OCI-LY7 (cell line): ENCODE results near the gene ECSIT. TPM values are rescaled to one million over a fixed set of nuclear protein-coding genes. Genes with fewer than 3 reads are reported as not detected.

ENCODE experiments used
- BruUV-seq: library from RNA; stranded (reverse); fragments of 400-500 nt; replicated peaks from 2 replicates; lab custom pipeline; 2021; lab: Mats Ljungman, UMichigan
- CTCF ChIA-PET: fragments of 300-600 bp; sonication (Branson Sonifier 250); formaldehyde crosslinking; loops from one replicate; lab custom pipeline; 2022; ENCODE audit warnings: antibody characterized with exemption; ENCODE audit not compliant: unreplicated experiment; lab: Charles Lee
- POLR2A ChIA-PET: fragments of 300-600 bp; sonication (Branson Sonifier 250); formaldehyde crosslinking; loops from one replicate; lab custom pipeline; 2022; ENCODE audit warnings: antibody characterized with exemption; lab: Charles Lee
- DNase-seq: peaks from one replicate; pipeline ENCODE4 v3.0.0-alpha.2; 2015; ENCODE audit warnings: low spot score
- H2AFZ ChIP-seq: fragments of 200-600 bp; sonication (generic), shearing (Covaris generic); 2 replicates; pipeline ENCODE4 v1.6.1; 2014; ENCODE audit warnings: mild to moderate bottlenecking, antibody characterized with exemption, low read length, moderate library complexity
- H3K27ac ChIP-seq: fragments of 200-600 bp; sonication (generic); 2 replicates; pipeline ENCODE4 v1.5.1; 2014; ENCODE audit warnings: mixed run types, low read depth, mild to moderate bottlenecking, moderate library complexity, low read length, inconsistent platforms; ENCODE audit not compliant: poor library complexity, severe bottlenecking
- H3K36me3 ChIP-seq: fragments of 200-600 bp; sonication (generic); 2 replicates; pipeline ENCODE4 v1.6.1; 2014; ENCODE audit warnings: mild to moderate bottlenecking, antibody characterized with exemption, low read length, moderate library complexity, mixed read lengths; ENCODE audit not compliant: insufficient read depth
- H3K4me1 ChIP-seq: fragments of 200-600 bp; sonication (generic); 2 replicates; pipeline ENCODE4 v1.5.1; 2014; ENCODE audit warnings: mild to moderate bottlenecking, low read length; ENCODE audit not compliant: insufficient read depth, poor library complexity, severe bottlenecking
- H3K4me2 ChIP-seq: fragments of 200-600 bp; sonication (generic); 2 replicates; pipeline ENCODE4 v1.6.1; 2014; ENCODE audit warnings: mild to moderate bottlenecking, low read length
- H3K4me3 ChIP-seq: fragments of 200-600 bp; sonication (generic); 2 replicates; pipeline ENCODE4 v1.5.1; 2014; ENCODE audit warnings: mild to moderate bottlenecking, low read depth, low read length; ENCODE audit not compliant: poor library complexity, severe bottlenecking
- H3K79me2 ChIP-seq: fragments of 200-600 bp; sonication (generic); 2 replicates; pipeline ENCODE4 v1.6.1; 2016; ENCODE audit warnings: low read depth, mild to moderate bottlenecking, low read length, moderate library complexity, mixed read lengths; ENCODE audit not compliant: insufficient read depth
- H3K9me2 ChIP-seq: fragments of 200-600 bp; sonication (generic); 2 replicates; pipeline ENCODE4 v1.6.1; 2016; ENCODE audit warnings: mild to moderate bottlenecking, low read length, mixed read lengths; ENCODE audit not compliant: insufficient read depth
- H3K9me3 ChIP-seq: fragments of 200-600 bp; sonication (generic); 2 replicates; pipeline ENCODE4 v1.6.1; 2014; ENCODE audit warnings: mild to moderate bottlenecking, mixed run types, low read length, mixed read lengths
- H4K20me1 ChIP-seq: fragments of 200-600 bp; sonication (generic); 2 replicates; pipeline ENCODE4 v1.6.1; 2014; ENCODE audit warnings: mild to moderate bottlenecking, antibody characterized with exemption, low read length, moderate library complexity, mixed read lengths; ENCODE audit not compliant: insufficient read depth
- EZH2phosphoT487 ChIP-seq: fragments of 200-600 bp; sonication (generic); IDR thresholded peaks from 2 replicates; pipeline ENCODE4 v1.6.1; 2018; ENCODE audit warnings: low read depth, borderline replicate concordance, mild to moderate bottlenecking, mixed run types, antibody characterized with exemption, low read length, moderate library complexity, mixed read lengths
- intact Hi-C: fragments of 100-400 bp; cut with micrococcal nuclease; formaldehyde crosslinking; loops from one replicate; pipeline ENCODE4 v1.10.0; 2022; ENCODE audit not compliant: unreplicated experiment
- total RNA-seq, 2 experiments: library from RNA; depleted of rRNA in 1 of 2; stranded (reverse); fragments of >200 nt in 1 of 2; shearing (Covaris generic) in 1 of 2; gene quantifications; 2 replicates each; pipeline ENCODE4 v1.2.3, GENCODE V29; 2014 to 2022
- TF ChIP-seq, protein P1 (sequence below): fragments of 200-600 bp; sonication (generic); conservative IDR thresholded peaks from 2 replicates; pipeline ENCODE4 v1.5.1; 2014; ENCODE audit warnings: mild to moderate bottlenecking, antibody characterized with exemption, low read length, moderate library complexity, mixed read lengths

Gene ECSIT
- total RNA-seq, 2 experiments from 2014 or later, result 40.6 to 59.5 TPM

DNA sequence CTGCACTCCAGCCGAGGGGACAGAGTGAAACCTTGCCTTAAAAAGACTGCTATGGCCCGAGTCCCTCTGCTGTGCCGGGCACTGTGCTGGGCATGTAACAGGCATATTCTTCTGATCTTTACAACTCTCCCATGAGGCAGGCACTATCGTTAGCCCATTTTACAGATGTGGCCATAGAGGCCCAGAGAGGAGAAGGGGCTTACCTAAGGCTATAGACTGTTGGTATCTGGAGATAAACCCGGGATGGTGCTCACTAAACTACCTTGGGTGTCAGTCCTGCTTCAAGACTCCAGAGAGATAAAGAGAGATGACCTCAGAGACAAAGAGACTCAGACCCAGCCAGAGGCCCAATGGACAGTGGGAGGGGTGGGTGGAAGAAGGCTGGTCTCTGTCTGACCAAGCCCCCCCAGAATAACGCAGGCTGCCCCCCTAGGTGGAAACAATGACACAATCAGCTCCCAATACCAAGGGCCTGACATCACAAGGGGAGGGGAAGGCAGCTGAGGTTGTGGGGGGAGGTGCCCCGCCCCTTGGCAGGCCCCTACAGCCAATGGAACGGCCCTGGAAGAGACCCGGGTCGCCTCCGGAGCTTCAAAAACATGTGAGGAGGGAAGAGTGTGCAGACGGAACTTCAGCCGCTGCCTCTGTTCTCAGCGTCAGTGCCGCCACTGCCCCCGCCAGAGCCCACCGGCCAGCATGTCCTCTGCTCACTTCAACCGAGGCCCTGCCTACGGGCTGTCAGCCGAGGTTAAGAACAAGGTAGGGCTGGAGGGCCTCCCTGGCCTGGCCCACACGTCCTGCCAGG lies 9.5 kb upstream of the ECSIT start, which contains the start of gene CNN1:
TSS of gene CNN1 (plus strand) at position 620 of the 805 bp plus-strand sequence. CDS start at position 697, 77 bp downstream.
- Histone ChIP-seq H3K9me2 (no peaks in the 10 kb centered on the region), H3K79me2 (no peaks in the 10 kb centered on the region), H3K36me3 (no peaks in the 10 kb centered on the region), H2AFZ (no peak within 1 kb of the TSS), H3K4me2 (no peak within 1 kb of the TSS), H3K4me3 (no peak within 1 kb of the TSS), H3K9me3 (no peaks in the 10 kb centered on the region), H3K27ac (no peak within 1 kb of the TSS), H4K20me1 (no peaks in the 10 kb centered on the region), H3K4me1 (peaks cover 18% of the 10 kb centered on the region)
- CTCF ChIA-PET, result no interaction called here
- no peak for TF ChIP-seq EZH2phosphoT487
- TF ChIP-seq, protein P1, sequence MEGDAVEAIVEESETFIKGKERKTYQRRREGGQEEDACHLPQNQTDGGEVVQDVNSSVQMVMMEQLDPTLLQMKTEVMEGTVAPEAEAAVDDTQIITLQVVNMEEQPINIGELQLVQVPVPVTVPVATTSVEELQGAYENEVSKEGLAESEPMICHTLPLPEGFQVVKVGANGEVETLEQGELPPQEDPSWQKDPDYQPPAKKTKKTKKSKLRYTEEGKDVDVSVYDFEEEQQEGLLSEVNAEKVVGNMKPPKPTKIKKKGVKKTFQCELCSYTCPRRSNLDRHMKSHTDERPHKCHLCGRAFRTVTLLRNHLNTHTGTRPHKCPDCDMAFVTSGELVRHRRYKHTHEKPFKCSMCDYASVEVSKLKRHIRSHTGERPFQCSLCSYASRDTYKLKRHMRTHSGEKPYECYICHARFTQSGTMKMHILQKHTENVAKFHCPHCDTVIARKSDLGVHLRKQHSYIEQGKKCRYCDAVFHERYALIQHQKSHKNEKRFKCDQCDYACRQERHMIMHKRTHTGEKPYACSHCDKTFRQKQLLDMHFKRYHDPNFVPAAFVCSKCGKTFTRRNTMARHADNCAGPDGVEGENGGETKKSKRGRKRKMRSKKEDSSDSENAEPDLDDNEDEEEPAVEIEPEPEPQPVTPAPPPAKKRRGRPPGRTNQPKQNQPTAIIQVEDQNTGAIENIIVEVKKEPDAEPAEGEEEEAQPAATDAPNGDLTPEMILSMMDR, result no peak
- BruUV-seq, result no TSS peak
- intact Hi-C loops, result no loop called here
- POLR2A ChIA-PET, result interaction anchor here (0.6 kb wide), 1 partner anchor 34 kb away, joined by 3 read pairs; no protein-coding TSS in a partner anchor
- DNase-seq, result no peak

- intact Hi-C loops, result loop anchor here (2.0 kb wide), 1 partner anchor 51 kb away; no protein-coding TSS in a partner anchor
- Histone ChIP-seq H3K36me3 (no peaks in the 10 kb centered on the region), H3K79me2 (no peaks in the 10 kb centered on the region), H3K9me3 (no peaks in the 10 kb centered on the region), H2AFZ (peak overlapping the region; percentile 48; the same call in 1 of the 2 replicates), H3K9me2 (no peaks in the 10 kb centered on the region), H3K27ac (no peak overlapping the region), H3K4me2 (peak overlapping the region; percentile 60), H4K20me1 (no peaks in the 10 kb centered on the region), H3K4me3 (peak overlapping the region; percentile 44), H3K4me1 (peaks cover 14% of the 10 kb centered on the region)
- ChIA-PET POLR2A (interaction anchor here (0.6 kb wide), 2 partner anchors 29 to 61 kb away, joined by 4 to 11 read pairs; no protein-coding TSS in a partner anchor), CTCF (interaction anchor here (0.6 kb wide), 1 partner anchor 103 kb away, joined by 3 read pairs; no protein-coding TSS in a partner anchor)
- no TSS peak for BruUV-seq
- peak; percentile 93 for DNase-seq
- TF ChIP-seq, protein P1, result peak; percentile 91
- TF ChIP-seq EZH2phosphoT487, result no peak
These were observed 7.1 kb upstream of the ECSIT start for GRCh38 chr19:11535792-11536595.
